Epithelial cell of proximal tubule (primary cell): ENCODE data around the gene STC2. TPM values are rescaled to one million over a fixed set of nuclear protein-coding genes. Genes with fewer than 3 reads are reported as not detected.

ENCODE experiments used
- DNase-seq: peaks from one replicate; pipeline ENCODE4 v3.0.0-alpha.2; 2011; ENCODE audit warnings: low read depth
- H3K4me3 ChIP-seq: 2 replicates; pipeline ENCODE4 v1.5.1; 2011; ENCODE audit warnings: low read depth, mild to moderate bottlenecking, low read length
- total RNA-seq: library from RNA; depleted of rRNA; stranded (reverse); fragments of >200 nt; gene quantifications from 2 replicates; pipeline ENCODE4 v1.2.3, GENCODE V29; 2015
- TF ChIP-seq, protein P1 (sequence below): conservative IDR thresholded peaks from 2 replicates; pipeline ENCODE4 v1.5.1; 2012; ENCODE audit warnings: low read depth, mild to moderate bottlenecking, low read length

STC2 gene
- total RNA-seq, 1 donor from 2014 or later: 41.6 TPM

DNA sequence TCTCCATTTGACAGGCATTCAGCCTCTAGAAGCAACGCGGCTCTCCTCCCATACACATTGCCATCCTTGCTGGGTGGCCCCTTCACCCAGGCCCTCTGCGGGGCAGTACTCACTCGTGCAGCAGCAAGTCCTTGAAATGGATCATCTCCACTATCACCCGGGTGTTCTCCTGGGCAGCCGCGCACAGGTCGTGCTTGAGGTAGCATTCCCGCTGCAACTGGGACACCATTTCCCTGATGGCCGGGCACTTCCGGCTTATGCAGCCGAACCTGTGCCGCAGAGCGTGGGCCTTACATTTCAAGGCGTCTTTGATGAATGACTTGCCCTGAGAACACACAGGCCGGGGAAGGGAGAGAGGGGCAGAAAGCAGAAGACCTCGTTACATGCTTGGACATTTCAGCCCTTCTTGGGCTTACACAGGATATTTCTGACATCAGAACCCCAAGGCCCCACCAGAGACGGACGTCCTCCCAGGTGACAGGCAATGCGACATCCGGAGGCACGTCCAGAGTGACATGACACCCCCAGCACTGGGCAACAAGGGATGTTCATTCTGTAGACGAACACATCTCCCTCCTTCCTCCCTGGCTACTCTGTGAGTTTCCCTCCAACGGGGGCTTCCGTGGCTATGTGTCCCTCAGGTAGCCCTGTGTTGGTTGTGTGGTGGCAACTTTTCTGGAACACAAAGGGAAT is 5.0 kb downstream of the STC2 start:
- no peak overlapping the region for H3K4me3 ChIP-seq
- TF ChIP-seq, protein P1, sequence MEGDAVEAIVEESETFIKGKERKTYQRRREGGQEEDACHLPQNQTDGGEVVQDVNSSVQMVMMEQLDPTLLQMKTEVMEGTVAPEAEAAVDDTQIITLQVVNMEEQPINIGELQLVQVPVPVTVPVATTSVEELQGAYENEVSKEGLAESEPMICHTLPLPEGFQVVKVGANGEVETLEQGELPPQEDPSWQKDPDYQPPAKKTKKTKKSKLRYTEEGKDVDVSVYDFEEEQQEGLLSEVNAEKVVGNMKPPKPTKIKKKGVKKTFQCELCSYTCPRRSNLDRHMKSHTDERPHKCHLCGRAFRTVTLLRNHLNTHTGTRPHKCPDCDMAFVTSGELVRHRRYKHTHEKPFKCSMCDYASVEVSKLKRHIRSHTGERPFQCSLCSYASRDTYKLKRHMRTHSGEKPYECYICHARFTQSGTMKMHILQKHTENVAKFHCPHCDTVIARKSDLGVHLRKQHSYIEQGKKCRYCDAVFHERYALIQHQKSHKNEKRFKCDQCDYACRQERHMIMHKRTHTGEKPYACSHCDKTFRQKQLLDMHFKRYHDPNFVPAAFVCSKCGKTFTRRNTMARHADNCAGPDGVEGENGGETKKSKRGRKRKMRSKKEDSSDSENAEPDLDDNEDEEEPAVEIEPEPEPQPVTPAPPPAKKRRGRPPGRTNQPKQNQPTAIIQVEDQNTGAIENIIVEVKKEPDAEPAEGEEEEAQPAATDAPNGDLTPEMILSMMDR: no peak
- no peak for DNase-seq

DNA sequence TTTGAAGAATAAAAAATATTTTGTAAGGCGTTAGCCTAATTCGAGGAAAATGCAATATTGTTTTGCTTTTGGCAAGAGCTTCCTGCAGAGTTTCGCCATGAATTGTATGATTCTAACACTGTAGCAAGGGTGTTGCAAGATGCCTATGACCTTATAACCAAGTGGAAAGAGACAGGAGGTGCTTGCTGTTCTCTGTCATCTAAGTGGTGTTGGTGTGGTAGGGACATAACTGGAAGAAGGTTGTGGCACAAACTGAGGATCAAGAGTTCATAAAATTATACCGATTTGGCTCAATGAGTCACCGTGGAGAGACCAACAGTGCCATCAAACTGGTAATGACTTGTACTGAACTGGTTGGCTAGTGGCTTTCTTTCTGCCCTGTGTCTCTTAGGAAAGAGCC is 6.3 kb downstream of the STC2 start:
- DNase-seq: no peak
- TF ChIP-seq, protein P1: no peak
- no peak overlapping the region for H3K4me3 ChIP-seq

DNA sequence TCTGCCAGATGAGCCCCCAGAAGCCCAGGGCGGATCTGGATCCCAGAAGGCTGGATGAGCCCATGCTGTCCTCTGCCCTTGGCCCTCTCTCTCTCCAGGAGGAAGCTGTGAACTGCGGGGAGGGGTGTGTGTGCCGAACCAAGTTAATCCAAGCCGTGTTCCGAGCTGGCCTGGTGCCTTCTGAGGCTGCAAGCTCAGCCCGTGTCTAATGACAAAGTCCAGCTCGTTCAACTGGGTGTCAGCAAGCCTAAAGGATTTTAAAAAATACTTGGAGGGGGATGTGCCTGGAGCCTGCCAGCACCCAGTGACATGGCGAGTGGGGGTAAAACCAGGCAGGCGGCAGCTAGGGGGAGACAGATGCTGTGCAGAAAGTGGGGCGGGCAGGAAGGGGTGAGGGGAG is 8.0 kb downstream of the STC2 start:
- no peak for DNase-seq
- TF ChIP-seq, protein P1: no peak
- no peak overlapping the region for H3K4me3 ChIP-seq

DNA sequence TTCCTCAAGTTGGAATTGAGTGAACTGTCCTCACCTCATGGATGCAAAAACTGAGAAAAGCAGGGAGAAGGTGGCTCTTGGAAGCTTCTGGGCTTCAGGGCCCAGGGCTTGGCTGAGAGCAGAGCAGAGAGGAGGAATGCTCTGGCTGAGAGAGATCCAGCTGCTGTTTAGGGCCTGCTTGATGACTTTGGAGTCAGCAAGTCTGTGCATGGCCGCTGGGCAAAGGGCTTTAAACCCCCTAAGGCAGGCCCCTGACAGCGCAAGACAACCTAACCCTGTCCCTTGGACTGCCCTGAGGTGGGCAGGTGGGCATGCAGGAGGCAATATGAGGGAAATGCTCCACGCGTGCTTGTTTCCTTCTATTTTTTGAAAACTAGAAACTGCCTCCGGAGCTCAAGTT is 8.6 kb downstream of the STC2 start:
- no peak for DNase-seq
- TF ChIP-seq, protein P1: no peak
- H3K4me3 ChIP-seq: no peak overlapping the region

DNA sequence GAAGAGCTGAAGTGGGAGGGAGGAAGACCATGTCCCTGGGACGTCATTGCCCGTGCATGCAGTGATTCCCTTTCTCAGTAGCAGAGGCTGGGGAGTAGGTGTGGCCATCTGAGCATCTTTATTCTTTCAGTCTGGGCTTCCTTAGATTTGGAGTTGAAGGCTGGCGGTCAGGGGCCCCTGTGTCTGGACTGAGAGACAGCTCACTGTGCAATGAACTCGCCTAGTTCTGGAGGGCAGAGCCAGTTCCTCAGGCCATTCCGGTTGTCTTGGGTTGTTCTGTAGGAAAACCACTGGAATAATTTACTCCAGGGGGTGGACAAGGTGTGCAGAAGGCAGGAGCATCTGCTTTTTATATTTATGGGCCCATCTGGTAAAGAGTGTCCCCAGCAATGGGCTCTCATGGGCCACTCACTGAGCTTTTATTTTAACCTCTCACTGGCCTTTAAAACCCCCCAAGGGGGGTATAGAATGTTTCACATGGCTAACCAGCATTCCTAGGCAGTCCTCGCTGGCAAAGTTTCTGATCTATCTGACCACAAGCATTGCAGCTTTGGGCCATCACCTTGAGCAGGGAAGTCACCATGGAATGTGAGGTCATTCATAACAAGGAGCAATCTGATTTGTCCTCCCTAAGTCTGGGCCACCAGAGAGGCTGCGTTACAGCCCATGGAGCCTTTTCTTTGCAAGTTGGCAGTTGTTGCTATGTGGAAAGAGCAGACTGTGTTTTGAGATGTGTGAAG is 9.2 kb downstream of the STC2 start:
- H3K4me3 ChIP-seq: no peak overlapping the region
- DNase-seq: no peak
- TF ChIP-seq, protein P1: no peak

DNA sequence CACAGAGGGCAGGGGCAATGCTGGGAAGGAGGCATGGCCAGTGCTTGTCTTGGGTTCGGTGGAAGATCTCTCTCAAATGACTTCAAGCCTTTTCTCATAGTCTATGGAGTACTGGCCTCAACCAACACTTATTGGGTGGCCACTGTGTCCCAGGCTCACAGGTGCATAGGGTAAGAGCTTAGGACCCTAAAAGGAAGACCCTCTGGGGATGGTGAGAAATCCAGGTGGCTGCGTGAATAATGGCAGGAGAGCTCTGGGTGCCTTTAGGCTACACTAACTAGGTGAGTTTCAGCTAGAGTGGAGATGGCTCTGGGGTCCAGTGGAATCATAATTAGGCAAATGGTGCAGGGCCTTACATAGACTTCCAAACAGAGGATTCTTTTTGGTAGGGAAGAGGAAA is 9.9 kb downstream of the STC2 start:
- TF ChIP-seq, protein P1: no peak
- no peak overlapping the region for H3K4me3 ChIP-seq
- no peak for DNase-seq
